Measurements from ENCODE around the gene AGO4.
"Not testable (repeated sequence)": the region's sequence is repeated elsewhere in the genome, so short reads cannot be mapped to it uniquely, and the experiment has no call there.

The AGO4 gene

DNA sequence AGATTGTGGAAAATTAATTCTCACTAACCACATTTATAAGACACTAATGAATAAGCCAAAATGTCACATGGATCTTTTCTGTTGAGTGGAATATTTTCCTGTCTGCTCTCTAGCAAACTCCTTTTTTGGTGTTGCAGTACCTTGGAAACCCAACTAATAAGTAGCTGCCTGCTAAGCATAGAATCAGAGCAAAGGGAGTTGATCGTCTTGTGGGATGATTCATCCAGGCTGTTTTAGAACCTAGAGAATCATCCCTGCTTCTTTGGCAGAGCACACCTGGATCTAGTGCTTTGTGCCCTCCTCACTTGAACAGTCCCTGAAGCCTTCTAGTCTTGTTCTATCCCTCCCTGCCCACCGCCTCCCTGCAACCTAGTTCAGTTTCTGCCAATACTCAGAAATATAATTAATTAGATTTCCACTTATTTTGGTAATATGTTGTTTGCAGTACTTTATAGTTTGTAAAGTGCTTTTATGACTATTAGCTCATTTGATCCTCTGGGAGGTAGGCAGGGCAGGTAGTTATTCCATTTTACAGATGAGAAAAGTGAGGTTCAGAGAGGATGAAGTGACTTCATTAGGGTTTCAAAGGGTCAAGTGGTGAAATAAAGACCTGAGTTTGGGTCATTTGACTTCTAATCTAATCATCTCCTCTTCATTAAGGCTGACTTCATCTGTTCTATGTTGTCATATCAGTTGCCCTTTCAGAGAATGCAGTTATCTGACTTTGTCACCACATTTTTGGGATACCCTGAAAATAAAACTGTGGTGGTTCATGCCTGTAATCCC, 2.5 kb downstream of the AGO4 start:
- DNase-seq, result peak in 1 of 56 donors; percentile 9

DNA sequence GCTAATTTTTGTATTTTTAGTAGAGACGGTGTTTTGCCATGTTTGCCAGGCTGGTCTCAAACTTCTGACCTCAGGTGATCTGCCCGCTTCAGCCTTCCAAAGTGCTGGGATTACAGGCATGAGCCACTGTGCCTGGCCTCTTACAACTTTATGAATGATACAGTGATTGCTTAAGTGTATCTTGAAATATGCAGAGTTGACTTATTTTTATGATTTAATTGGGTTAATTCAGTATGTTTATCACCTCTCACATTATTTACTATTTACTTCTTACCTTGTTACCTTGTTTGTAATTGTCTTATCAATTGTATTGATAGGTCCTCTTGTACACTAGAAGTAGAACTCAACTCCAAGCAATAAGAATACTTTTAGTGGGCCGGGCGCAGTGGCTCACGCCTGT, 4.9 kb downstream of the AGO4 start:
- DNase-seq, result not testable (repeated sequence)

DNA sequence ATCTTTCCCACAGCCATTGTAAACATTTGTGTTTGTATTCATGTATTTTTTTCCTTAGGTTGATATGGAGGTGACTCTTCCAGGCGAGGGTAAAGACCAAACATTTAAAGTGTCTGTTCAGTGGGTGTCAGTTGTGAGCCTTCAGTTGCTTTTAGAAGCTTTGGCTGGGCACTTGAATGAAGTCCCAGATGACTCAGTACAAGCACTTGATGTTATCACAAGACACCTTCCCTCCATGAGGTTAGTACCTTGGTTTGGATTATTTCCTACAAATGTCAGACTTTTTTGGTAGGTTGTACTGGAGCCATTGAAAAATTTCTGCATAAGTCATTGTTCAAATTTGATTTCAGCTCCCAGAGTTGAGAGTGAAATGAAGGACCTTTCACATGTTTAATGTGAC, 17.4 kb downstream of the AGO4 start:
- no peak for DNase-seq

DNA sequence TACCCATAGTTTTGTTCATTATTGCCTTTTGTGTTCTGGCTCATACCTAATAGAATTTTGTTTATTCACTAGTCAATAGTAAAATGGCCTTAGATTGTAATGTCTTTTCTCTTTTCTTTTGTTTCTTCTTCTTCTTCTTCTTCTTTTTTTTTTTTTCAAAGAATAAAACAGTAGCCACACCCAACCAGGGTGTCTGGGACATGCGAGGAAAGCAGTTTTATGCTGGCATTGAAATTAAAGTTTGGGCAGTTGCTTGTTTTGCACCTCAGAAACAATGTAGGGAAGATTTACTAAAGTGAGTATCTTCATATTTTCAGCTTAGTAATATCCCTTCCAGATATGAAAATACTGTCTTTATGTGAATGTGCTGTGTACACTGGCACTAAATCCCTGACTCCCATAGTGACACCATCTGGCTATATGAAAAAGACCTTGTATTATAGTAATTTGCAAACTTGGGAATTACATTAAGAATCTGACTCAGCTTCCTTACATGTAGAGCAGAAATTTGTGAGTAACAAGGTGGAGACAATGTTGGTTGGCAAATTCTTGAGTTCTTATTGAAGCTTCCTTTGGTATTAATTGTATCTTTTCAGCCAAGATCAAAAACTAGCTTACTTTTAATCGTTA, 24.6 kb downstream of the AGO4 start:
- no peak for DNase-seq

DNA sequence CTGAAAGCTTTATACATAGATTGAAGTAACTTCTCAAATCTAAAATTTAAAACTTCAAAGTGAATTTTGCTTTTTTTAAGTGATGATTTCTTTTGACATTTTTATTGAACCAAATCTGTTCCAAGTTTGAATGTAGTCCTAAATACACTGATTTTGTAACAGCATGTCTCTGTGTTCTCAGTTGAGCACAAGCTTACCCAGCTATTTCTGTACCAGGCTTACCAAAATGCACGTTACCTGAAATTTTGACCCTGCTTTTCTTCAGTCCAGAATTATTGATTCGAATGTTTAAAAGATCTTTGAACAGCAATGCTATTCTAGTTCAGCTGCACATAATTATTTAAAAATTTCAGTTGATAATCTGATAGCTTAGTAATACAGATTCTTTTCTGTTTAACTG, 25.6 kb downstream of the AGO4 start:
- DNase-seq, result no peak

DNA sequence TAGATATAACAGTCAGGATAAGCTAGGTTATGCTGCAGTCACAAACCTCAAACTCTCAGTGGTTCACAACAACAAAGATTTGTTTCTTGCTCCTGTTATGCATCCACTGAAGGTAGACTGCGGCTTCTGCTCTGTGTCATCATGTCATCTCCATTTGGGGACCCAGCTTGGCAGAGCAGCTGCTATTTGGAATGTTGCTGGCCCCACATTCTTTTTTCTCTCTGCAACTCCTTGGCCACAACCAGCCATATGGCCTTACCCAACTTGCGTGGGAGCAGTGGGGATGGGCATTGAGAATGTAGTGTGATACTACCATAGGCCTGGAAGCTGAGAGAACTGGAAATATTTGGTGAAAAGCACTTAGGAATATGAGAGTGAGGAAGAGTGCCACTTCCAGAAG, 26.4 kb downstream of the AGO4 start:
- DNase-seq, result no peak

DNA sequence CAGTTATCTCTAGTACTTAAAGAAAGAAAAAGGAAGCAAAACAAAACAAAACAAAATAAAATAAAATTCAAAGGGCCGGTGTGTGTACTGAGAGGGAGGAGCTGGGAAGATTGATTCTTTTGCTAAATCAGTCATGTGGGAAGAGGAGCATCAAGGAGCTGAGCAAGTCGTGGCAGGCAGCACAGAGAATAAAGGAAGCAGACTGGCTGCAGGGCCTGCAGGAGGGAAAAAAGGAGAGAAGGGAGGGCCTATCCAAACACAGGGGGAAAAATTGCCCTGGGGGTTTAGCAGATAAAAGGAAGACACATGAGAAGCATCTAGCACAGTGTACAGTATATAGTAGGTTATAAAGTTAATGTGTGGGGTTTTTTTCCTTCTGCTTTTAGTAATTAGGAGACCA, 27.6 kb downstream of the AGO4 start:
- no peak for DNase-seq

DNA sequence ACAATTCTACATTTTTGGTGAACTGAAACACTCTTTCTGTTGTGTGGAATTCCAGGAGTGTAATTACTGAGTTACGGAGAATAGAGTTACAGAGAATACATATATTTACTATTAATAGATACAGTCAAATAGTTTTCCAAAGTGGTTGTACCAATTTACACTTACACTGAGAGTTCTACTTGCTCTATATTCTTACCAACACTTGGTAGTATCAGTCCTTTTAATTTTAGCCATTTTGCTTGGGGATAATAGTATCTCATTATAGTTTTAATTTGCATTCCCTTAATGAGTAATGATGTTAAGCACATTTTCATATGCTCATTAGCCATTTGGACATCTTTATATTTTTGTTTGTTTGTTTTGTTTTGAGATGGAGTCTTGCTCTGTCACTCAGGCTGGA, 28.9 kb downstream of the AGO4 start:
- DNase-seq, result no peak

DNA sequence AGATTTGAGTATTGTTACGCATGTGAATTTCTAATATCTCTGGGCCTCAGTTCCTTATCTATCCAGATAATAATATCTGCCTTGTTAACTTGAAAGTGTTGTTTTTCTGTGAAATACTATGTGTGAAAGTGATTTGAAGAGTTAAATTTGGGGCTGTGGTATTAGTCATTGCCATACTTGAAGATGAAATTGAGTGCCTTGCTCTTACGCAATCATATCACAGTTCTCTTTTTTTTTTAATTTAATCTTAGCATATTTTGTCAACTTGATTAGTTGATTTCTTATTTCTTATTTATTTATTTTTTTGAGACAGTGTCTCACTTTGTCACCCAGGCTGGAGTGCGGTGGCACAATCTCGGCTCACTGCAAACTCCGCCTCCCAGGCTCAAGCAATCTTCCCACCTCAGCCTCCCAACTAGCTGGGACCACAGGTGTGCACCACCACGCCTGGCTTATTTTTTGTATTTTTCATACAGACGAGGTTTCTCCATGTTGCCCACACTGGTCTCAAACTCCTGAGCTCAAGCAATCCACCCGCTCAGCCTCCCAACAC, 31.0 kb downstream of the AGO4 start:
- DNase-seq, result no peak

DNA sequence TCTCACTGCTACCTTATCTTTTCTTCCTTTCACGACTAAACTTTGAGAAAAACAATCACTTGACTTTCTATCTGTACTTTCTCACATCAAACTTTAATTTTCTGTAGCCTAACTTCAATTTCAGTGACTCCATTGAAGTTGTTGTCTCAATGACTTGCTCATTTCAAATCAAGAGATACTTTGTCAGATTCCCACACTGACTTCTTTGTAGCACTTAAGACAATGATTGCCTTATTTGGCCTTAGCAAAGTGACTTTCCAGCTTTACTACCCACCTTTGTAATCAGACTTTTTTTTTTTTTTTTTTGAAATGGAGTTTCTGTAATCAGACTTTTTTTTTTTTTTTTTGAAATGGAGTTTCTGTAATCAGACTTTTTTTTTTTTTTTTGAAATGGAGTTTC, 37.0 kb downstream of the AGO4 start:
- no peak for DNase-seq

DNA sequence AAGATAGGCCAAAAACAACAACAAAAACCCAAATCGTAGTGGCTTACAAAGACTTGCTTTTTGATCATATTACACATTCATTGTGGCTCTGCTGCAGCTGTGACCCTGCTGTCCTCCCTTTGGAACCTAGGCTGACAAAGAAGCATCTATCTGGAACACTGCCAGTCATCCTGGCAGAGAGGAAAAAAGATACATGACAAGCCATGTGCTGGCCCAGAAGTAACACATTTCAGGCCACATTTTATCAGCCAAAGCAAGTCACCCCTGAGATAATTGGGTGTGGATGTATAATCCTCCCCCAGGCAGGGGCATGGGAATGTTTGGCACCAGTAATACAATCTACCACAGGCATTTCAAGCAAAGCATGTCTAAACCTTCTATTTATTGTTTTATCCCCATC, 38.0 kb downstream of the AGO4 start:
- peak in 22 of 56 donors; percentile 3 to 64 (median 22) for DNase-seq

DNA sequence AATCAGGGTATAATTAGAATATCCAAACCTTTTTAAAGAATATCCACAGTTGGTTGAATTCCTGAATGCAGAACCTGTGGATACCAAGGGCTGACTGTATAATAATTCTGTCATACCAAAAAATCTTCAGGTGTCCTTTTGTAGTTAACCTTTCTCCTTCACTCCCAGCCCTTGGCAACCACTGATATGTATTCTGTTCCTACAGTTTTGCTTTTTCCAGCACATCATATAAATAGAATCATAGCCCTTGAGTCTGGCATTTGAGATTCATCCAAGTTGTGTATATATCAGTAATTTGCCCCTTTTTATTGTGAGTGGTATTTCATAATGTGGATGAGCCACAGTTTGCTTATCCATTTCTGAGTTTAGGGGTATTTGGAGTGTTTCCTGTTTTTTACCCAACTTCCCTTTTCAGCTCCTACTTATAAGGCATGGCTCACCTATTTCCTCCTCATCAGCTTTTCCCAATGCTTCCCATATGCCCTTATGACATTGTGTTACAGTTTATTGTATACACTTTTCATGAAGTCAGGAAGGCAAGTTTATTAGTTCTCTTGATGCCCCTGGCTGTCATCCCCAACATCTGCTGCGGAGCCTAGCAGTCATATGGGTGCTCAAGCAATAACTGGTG, 40.2 kb downstream of the AGO4 start:
- DNase-seq, result no peak

DNA sequence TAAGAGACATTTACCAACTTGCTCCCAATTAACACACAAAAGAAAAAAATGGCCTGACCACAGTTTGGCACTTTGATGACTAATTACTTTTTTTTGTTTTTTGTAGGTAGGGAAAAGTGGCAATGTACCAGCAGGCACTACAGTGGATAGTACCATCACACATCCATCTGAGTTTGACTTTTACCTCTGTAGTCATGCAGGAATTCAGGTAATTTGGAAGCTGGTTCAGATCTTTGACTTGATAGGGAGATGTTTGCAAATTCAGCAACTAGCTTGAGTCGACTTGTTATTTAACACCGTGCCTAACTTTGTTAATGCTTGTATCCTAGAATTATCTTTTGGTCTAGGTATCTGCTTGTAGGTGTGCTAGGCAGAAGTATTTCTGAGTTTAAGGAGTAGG, 42.2 kb downstream of the AGO4 start:
- no peak for DNase-seq

DNA sequence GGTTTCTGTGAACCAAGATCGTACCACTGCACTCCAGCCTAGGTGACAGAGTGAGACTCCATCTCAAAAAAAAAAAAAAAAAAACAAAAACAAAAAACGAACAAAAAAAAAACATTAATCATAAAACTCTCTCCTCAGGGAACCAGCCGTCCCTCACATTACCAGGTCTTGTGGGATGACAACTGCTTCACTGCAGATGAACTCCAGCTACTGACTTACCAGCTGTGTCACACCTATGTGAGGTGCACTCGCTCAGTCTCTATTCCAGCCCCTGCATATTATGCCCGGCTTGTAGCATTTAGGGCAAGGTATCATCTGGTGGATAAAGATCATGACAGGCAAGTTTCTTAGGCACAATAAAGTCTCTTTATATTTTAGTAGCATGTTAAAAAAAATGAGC, 42.9 kb downstream of the AGO4 start:
- DNase-seq, result no peak

DNA sequence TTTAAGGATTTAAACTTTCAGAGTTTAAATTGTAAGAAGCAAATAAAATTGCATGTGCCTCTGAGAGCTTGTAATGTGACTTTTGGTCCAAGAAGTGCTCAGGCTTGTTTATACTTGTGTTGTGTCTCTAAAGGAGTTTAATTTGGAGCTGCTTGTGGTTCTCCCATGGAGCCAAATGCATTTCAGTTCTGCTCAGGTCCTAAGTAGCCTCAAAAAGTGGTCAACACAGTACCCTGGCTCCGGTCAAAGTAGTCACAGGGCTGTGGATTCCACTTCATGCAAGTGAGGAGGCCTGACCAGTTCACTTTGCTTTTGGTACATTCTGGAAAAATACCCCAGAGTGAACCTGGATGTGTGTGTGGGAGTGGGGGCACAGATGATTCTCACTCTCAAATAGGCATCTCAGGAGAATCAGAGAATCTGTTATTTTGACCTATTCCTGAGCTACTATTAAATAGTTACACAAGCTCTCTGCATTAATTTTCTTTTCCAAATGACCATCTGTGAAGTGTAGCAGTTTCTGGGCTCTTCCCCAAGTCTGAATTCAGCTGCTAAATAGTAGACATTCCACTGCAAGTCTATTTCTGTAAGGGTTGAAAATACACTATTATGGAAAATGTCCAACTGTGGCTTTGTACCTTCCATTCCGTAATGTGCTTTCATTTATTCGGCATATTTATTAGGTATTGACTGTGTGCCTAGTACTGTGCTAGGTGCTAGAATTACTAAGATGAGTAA, 43.5 kb downstream of the AGO4 start:
- peak in 14 of 56 donors; percentile 2 to 43 (median 9) for DNase-seq

DNA sequence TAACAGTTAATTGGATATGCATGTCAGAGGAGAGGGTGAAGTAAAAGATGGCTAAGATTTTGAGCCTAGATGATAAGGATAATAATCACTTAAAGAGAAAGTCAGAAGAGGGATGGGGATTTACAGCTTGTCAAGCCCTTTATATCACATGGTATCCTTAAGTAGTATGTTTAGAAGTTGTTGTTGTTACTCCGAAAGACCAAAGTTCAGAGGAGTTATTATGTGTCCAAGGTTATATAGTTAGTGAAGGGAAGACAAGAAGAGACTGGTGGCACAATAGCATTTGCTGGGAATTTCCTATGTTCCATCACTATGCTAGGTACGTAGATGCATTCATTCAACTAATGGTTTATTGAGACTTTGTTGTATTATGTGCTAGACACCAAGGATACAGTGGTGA, 44.4 kb downstream of the AGO4 start:
- DNase-seq, result no peak

DNA sequence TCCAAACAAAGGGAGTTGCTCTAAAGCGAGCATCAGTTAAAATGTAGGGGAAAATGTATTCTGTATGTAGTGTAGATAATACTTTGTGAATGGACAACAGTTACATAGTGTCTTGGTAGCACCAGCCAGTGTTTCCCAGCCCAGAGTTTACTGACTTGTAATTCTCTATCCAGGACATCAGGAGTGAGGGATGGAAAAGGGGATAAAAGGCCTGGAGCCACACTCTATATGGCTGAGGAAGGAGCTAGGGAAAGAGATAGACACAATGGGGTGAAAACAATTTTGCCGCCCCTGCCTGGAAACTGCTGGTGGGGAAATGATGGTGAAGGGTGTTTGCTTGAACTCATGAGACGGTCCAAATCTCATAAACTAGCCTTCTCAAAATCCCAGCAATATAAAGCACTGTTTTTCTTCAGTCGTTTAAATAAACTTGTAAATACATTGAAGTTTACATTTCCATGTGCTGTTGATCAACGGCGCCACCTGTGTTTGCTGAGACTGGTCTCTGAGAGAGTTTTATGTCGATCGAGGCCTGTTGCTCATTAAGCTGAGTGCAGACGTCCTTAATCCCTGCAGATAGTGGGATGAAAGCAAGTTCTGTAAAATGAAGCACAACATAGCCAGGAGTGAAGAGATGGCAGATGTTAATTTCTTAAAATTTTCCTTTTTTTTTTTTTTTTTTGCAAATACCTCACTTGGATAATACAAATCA, 47.3 kb downstream of the AGO4 start:
- no peak for DNase-seq

DNA sequence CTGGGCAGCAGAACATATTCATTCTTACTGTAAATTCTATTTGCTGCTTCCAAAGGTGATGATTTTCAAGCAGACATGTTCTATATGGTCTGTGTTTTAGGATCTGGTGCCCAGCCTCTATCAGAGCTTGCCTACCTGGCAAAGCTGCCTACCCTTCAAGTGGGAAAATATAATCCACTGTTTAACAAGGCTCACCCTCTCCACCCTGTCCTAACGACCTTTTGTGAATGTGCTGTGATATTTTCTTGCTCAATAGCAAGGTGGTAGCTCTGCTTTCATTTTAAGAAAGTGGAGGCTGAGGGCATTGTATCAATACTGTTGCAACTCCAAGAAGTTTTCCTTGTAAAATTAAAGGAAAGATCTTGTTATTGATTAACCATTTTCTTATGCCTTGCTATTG, 49.1 kb downstream of the AGO4 start:
- no peak for DNase-seq

DNA sequence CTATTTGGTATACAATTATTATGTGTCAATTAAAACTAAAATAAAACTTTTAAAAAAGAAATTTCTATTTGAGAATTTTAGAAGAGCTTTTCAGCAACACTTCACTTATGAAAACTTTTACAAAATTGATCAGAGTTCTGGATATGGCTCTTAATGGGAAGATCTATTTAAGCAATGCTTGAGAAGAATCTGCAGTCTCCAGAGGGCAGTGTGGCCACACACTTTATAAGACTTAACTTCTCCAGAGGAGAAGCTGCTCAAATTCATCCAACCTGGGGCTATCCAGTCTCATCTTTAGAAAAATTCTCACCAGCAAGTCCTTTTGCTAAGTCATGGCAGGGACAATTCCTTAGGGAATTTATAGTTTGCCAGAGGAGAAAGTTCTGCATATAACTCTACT, 50.0 kb downstream of the AGO4 start:
- peak in 3 of 56 donors; percentile 1 to 24 (median 10) for DNase-seq

DNA sequence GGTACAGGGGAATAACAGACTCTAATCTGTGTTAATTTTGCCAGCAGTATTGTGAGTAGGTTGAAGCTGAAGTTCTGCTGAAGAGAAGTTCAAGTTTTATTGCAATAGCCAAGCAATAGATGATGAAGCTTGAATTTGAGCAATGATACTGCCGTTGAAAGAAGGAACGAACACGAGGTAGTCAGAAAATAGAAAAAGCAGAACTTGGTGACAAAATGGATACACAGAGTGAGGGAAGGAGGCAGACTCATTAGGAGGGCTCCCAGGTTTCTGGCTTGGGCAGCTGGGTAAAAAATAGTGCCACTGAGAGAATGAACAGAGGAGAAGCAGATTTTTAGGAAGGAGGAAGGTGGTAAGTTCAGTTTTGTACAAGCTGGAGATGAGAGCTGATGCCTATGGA, 52.9 kb downstream of the AGO4 start:
- DNase-seq, result no peak

DNA sequence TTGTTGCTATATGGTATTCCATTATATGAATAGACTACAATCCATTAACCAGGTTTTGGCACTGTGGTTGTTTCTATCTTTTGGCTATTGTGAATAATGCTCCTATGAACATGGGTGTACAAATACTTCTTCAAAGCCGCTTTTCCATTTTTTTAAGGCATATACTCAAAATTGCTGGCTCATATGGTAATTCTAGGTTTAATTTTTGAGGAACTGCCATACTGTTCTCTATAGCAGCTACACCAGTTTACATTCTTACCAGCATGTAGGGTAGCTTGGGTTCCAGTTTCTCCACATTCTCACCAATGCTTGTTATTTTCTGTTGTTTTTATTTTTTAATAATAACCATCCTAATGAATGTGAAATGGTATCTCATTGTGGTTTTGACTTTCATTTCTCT, 55.3 kb downstream of the AGO4 start:
- DNase-seq, result no peak
